ENCODE results near the gene CELF4. TPM values are rescaled to one million over a fixed set of nuclear protein-coding genes. Genes with fewer than 3 reads are reported as not detected.

CELF4 gene
- total RNA-seq, 3 donors from 2014 or later = 1.0 TPM; not detected in 2

- Histone ChIP-seq H3K9me3 (no peaks in the 10 kb centered on the region), H3K36me3 (no peaks in the 10 kb centered on the region), H3K27me3 (no peaks in the 10 kb centered on the region), H3K4me1 (no peaks in the 10 kb centered on the region), H3K4me3 (no peak overlapping the region), H3K27ac (no peak overlapping the region)
- intact Hi-C loops (cut with DNase I; ENCODE audit: low total_unique reads) = no loop called here
- DNase-seq (ENCODE audit: low spot score in 2 of 2) = no peak
- TF ChIP-seq, protein P1, sequence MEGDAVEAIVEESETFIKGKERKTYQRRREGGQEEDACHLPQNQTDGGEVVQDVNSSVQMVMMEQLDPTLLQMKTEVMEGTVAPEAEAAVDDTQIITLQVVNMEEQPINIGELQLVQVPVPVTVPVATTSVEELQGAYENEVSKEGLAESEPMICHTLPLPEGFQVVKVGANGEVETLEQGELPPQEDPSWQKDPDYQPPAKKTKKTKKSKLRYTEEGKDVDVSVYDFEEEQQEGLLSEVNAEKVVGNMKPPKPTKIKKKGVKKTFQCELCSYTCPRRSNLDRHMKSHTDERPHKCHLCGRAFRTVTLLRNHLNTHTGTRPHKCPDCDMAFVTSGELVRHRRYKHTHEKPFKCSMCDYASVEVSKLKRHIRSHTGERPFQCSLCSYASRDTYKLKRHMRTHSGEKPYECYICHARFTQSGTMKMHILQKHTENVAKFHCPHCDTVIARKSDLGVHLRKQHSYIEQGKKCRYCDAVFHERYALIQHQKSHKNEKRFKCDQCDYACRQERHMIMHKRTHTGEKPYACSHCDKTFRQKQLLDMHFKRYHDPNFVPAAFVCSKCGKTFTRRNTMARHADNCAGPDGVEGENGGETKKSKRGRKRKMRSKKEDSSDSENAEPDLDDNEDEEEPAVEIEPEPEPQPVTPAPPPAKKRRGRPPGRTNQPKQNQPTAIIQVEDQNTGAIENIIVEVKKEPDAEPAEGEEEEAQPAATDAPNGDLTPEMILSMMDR (IDR thresholded peaks at IDR 0.05) = no peak
- TF ChIP-seq POLR2A (IDR thresholded peaks at IDR 0.05) (no peak), POLR2AphosphoS5 (IDR thresholded peaks at IDR 0.05) (no peak)
These were observed 278.8 kb downstream of the CELF4 start for GRCh38 chr18:37286801-37287200.

DNA sequence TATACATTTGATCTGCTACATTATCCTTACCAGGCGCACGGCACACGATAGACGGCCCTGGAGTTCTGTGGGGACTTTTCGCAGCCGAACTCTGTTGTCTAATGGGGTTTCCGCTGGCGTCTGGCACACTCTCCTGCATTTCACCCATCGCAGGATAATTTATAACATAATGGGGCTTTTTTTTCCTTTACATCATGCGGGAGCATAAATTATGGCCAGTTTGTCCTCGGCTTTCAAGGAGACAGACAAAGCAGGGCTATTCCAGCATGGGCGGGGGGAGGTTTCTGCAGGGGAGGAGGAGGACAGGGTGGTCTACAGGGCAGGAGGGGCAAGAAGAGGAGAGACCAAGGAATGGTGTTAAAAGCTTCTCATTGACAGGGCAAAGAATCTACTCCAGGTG, 279.8 kb downstream of the CELF4 start:
- Histone ChIP-seq H3K9me3 (no peaks in the 10 kb centered on the region), H3K27ac (no peak overlapping the region), H3K4me1 (no peaks in the 10 kb centered on the region), H3K4me3 (no peak overlapping the region), H3K36me3 (no peaks in the 10 kb centered on the region), H3K27me3 (no peaks in the 10 kb centered on the region)
- TF ChIP-seq POLR2AphosphoS5 (IDR thresholded peaks at IDR 0.05) (no peak), POLR2A (IDR thresholded peaks at IDR 0.05) (no peak)
- TF ChIP-seq, protein P1 (IDR thresholded peaks at IDR 0.05) = no peak
- intact Hi-C loops (cut with DNase I; ENCODE audit: low total_unique reads) = no loop called here
- DNase-seq (ENCODE audit: low spot score in 2 of 2) = no peak

DNA sequence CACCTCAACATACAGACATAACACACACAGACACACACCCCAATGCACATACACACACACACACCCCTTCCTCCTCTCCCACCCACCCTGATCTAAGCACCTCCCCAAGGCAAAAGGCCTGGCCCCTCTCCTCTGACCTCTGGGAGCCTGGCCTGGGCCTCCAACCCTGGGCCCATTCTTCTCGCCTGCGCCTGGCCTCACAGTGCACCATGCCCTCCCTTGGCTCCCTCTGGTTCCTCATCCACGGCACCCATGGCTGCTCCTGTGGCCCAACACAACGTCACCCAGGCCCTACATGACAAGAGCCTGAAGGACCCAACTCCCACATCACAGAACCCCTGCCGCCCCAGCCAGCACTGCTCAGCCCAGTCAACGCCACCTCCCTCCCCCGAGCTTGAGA, 281.3 kb downstream of the CELF4 start:
- Histone ChIP-seq H3K4me3 (no peak overlapping the region), H3K4me1 (no peaks in the 10 kb centered on the region), H3K9me3 (no peaks in the 10 kb centered on the region), H3K27me3 (no peaks in the 10 kb centered on the region), H3K27ac (no peak overlapping the region), H3K36me3 (no peaks in the 10 kb centered on the region)
- DNase-seq (ENCODE audit: low spot score in 2 of 2) = no peak
- intact Hi-C loops (cut with DNase I; ENCODE audit: low total_unique reads) = no loop called here
- TF ChIP-seq, protein P1 (IDR thresholded peaks at IDR 0.05) = no peak
- TF ChIP-seq POLR2A (IDR thresholded peaks at IDR 0.05) (no peak), POLR2AphosphoS5 (IDR thresholded peaks at IDR 0.05) (no peak)

GRCh38 chr18:37282386-37283037, 283.1 kb downstream of the CELF4 start:
- Histone ChIP-seq H3K4me3 (no peak overlapping the region), H3K27me3 (no peaks in the 10 kb centered on the region), H3K27ac (no peak overlapping the region), H3K36me3 (no peaks in the 10 kb centered on the region), H3K4me1 (no peaks in the 10 kb centered on the region), H3K9me3 (no peaks in the 10 kb centered on the region)
- TF ChIP-seq, protein P1 (IDR thresholded peaks at IDR 0.05) = no peak
- TF ChIP-seq POLR2A (IDR thresholded peaks at IDR 0.05) = no peak
- no peak for TF ChIP-seq POLR2AphosphoS5 (IDR thresholded peaks at IDR 0.05)
- intact Hi-C loops (cut with DNase I; ENCODE audit: low total_unique reads) = no loop called here
- no peak for DNase-seq (ENCODE audit: low spot score in 2 of 2)

GRCh38 chr18:37280701-37281393, 284.8 kb downstream of the CELF4 start:
- no peak overlapping the region for H3K4me3 ChIP-seq
- peaks cover 0 to 12% of the 10 kb centered on the region in 2 donors for H3K27me3 ChIP-seq
- intact Hi-C loops (cut with DNase I; ENCODE audit: low total_unique reads) = no loop called here
- H3K27ac ChIP-seq = no peak overlapping the region
- no peaks in the 10 kb centered on the region for H3K9me3 ChIP-seq
- no peak for DNase-seq (ENCODE audit: low spot score in 2 of 2)
- TF ChIP-seq POLR2A (IDR thresholded peaks at IDR 0.05) (no peak), POLR2AphosphoS5 (IDR thresholded peaks at IDR 0.05) (no peak)
- TF ChIP-seq, protein P1 (IDR thresholded peaks at IDR 0.05) = no peak
- H3K4me1 ChIP-seq = no peaks in the 10 kb centered on the region
- H3K36me3 ChIP-seq = no peaks in the 10 kb centered on the region

Measured in breast epithelium (tissue), 4 donors.